GOT3 (cell line): ENCODE data around the gene SF3A2.
A peak's percentile ranks its signal among the peaks of the same experiment; 100 is the strongest.

Source experiments
- DNase-seq: peaks from one replicate; lab custom pipeline; 2025; ENCODE audit warnings: mixed read lengths; lab: John Stamatoyannopoulos, UW

Gene SF3A2

GRCh38 chr19:2253106-2254063 lies 16.8 kb downstream of the SF3A2 start:
- no peak for DNase-seq

DNA sequence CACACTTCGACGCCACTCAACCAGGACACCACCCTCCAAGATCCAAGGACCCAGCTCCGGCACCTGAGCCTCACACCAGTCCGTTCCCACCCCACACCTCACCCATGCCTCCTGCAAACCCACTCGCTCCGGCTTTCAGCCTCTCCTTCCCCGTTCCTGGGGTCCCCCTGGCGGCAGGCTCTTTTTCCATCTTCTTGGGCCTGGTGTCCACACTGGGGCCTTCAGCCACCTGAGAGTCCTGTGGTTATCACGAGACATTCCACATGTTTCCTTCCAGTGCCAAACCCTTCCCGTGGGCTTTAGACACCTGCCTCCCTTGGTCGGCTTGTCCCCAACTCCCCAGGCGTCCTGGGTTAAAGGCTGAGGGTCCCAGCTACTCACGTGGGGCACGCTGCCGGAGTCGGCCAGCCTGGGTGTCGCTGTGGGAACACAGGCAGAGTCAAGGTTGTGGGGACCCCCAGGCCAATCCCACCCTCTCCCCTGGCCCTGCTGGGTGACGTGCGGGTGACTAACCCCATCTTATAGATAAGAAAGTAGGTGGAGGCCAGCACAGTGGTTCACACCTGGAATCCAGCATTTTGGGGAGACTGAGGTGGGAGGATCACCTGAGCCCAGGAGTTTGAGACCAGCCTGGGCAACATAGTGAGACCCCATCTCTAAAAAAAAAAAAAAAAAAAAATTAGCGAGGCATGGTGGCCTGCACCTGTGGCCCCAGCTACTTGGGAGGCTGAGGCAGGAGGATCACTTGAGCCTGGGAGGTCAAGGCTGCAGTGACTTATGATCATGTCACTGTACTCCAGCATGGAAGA lies 17.6 kb downstream of the SF3A2 start:
- DNase-seq: no peak

GRCh38 chr19:2255112-2255845 lies 18.7 kb downstream of the SF3A2 start:
- DNase-seq: no peak

DNA sequence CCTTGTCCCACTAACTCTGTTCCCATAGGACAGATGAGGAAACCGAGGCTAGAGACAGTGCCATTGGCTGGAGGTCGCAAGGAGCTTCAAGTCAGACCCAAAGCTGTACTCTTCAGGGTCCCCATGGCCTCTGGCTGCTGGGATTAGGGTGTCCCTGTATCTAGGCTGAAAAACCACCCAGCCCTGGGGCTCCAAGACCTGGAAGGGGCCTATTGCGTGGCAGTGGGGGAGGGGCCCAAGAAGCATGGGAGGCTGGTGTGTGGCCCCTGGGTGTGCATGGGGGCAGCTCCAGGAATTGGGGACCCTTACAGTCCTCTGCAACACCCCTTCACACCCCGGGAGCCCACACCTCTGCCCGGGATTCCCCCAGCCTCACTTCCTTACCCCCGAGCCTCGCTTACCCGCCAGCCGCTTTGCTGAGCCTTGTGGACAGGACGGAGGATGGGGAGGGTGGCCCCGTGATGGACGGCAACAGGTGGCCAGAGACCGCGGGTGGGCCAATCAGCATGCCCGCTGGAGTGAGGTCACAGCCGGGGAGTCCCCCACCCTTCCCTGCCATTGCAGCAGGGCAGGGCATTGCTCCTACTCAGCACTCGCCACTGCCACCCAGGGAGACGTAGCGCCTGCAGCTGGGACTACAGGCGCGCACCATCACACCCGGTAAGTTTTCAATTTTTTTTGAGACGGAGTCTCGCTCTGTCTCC lies 19.5 kb downstream of the SF3A2 start, which contains the start of gene JSRP1:
Gene JSRP1, minus strand, starts transcription at position 436 of the 704 bp plus-strand sequence. CDS start 1,103 bp downstream, outside the sequence.
- DNase-seq: no peak

- DNase-seq: no peak
These were observed 22.7 kb downstream of the SF3A2 start for GRCh38 chr19:2259336-2259735.

DNA sequence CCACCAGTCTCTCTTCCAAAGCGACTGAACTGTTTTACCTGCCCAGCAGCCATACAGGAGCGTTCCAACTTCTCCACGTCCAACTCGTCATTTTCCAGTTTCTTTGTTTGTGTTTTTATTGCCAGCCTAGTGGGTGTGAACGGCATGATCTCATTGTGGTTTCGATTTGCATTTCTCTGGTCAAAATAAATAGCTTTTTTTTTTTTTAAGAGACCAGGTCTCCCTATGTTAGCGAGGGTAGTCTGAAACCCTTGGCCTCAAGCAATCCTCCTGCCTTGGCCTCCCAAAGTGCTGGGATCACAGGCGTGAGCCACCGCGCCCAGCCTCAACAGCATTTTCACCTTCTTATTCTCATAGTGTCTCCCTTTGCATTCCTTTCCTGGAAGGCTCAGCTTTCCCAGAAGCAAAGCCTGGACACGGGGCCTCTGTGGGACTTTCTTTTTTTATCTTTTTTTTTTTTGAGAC lies 23.7 kb downstream of the SF3A2 start:
- DNase-seq: no peak

DNA sequence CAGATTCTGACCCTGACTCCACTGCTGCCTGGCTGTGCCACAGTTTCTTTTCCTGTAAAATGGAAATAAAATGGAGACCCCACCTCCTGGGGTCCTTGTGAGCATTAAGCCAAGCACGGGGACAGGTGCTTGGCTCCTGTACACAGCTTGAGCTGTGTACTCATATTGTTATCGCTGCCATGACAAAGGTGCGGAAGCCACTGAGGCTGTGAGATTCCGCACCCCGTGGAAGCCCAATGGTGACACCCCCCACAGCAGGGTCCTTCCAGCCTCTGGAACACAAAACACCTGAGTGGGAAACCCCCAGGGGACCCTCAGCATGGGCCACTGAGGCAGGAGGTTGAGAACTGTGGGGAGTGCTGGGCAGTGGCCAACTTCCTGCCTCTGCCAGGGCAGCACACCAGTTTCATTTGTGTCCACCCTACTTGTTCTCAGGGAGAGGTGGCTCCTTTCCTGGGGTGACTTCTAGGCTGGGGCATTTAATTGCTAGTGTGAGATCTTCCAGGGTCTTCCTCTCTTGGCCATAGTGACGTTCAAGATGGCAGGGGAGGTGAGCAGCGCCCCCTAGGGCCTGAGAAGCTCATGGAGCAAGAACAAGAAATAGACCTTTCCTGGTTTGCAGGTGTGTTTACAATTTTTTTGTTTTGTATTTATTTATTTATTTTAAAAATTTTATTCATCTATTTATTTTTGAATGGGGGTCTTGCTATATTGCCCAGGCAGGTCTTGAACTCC lies 25.0 kb downstream of the SF3A2 start:
- DNase-seq: no peak

- no peak for DNase-seq
These were observed 29.8 kb downstream of the SF3A2 start for GRCh38 chr19:2266183-2266993.

DNA sequence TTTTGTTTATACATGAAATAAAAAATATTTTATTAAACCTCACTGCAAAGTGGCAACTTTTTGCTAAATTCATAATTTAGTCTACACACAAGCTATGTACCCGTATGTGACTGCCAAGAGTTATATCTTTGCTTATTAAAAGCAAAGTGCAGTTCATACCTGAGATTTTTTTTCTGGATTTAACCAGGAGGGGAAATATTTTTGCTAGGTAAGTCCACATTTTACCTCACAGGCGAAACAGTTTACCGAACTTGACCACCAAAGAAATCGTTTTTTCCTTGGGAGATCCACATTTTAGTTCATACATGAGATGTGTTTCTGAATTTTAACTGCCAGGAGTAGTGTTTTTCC lies 31.8 kb downstream of the SF3A2 start:
- no peak for DNase-seq

- DNase-seq: no peak
These were observed 32.2 kb downstream of the SF3A2 start for GRCh38 chr19:2268861-2269243.

- peak; percentile 91 for DNase-seq
These were observed 32.9 kb downstream of the SF3A2 start for GRCh38 chr19:2269244-2270156.

- no peak for DNase-seq
These were observed 33.5 kb downstream of the SF3A2 start for GRCh38 chr19:2270157-2270422.

GRCh38 chr19:2270423-2271233 lies 34.0 kb downstream of the SF3A2 start:
- peak; percentile 53 for DNase-seq

GRCh38 chr19:2271234-2272103 lies 34.8 kb downstream of the SF3A2 start:
- no peak for DNase-seq

GRCh38 chr19:2273356-2274184 lies 36.9 kb downstream of the SF3A2 start:
- peak; percentile 25 for DNase-seq

GRCh38 chr19:2274185-2274711 lies 37.6 kb downstream of the SF3A2 start:
- no peak for DNase-seq
